ENCODE data around the gene FBXO31.
"Not testable (repeated sequence)": the region's sequence is repeated elsewhere in the genome, so short reads cannot be mapped to it uniquely, and the experiment has no call there.

The FBXO31 gene

GRCh38 chr16:87342504-87342903, 41.1 kb downstream of the FBXO31 start:
- DNase-seq: no peak

- no peak for DNase-seq
These were observed 43.4 kb downstream of the FBXO31 start for GRCh38 chr16:87340198-87340597.

- DNase-seq: not testable (repeated sequence)
These were observed 43.9 kb downstream of the FBXO31 start for GRCh38 chr16:87339724-87340105.

- DNase-seq: no peak
These were observed 44.4 kb downstream of the FBXO31 start for GRCh38 chr16:87339086-87339723.

GRCh38 chr16:87338155-87338765, 45.3 kb downstream of the FBXO31 start:
- DNase-seq: no peak

- no peak for DNase-seq
These were observed 46.3 kb downstream of the FBXO31 start for GRCh38 chr16:87337262-87337771.

- no peak for DNase-seq
These were observed 46.9 kb downstream of the FBXO31 start for GRCh38 chr16:87336434-87337240.

- no peak for DNase-seq
These were observed 47.7 kb downstream of the FBXO31 start for GRCh38 chr16:87335625-87336433.

GRCh38 chr16:87334651-87335624, 48.6 kb downstream of the FBXO31 start:
- DNase-seq: no peak

- DNase-seq: no peak
These were observed 49.8 kb downstream of the FBXO31 start for GRCh38 chr16:87333581-87334331.

GRCh38 chr16:87333101-87333500, 50.5 kb downstream of the FBXO31 start:
- DNase-seq: no peak

GRCh38 chr16:87332150-87332549, 51.4 kb downstream of the FBXO31 start:
- DNase-seq: no peak

GRCh38 chr16:87331241-87331801, 52.3 kb downstream of the FBXO31 start:
- DNase-seq: no peak

- DNase-seq: no peak
These were observed 52.9 kb downstream of the FBXO31 start for GRCh38 chr16:87330646-87331045.

GRCh38 chr16:87330257-87330624, 53.3 kb downstream of the FBXO31 start:
- DNase-seq: no peak

- DNase-seq: no peak
These were observed 53.9 kb downstream of the FBXO31 start for GRCh38 chr16:87329436-87330256.

GRCh38 chr16:87328846-87329245, 54.7 kb downstream of the FBXO31 start:
- DNase-seq: no peak

GRCh38 chr16:87327798-87328495, 55.6 kb downstream of the FBXO31 start:
- DNase-seq: no peak

- no peak for DNase-seq
These were observed 57.4 kb downstream of the FBXO31 start for GRCh38 chr16:87326151-87326571.

All from hematopoietic multipotent progenitor cell treated with erythropoietin and hydrocortisone succinate and interleukin-3 and kit ligand, for 8 days (in vitro differentiated cells).